ENCODE results near the gene PNLDC1.

GRCh38 chr6:159836718-159837490, 36.8 kb downstream of the PNLDC1 start:
- TF ChIP-seq CTCF (IDR thresholded peaks at IDR 0.05; ENCODE audit: insufficient read depth, low read depth, low read length), result no peak
- TF ChIP-seq EZH2 (IDR thresholded peaks at IDR 0.05; ENCODE audit: insufficient read depth, low read length), result no peak
